Stimulated activated CD4-positive, alpha-beta T cell treated with anti-CD3 and anti-CD28 coated beads, Interleukin-1b, Interleukin-23, amount 100 ng/mL, for 1 hour (primary cell): ENCODE results near the gene JPT2.
A peak's percentile ranks its signal among the peaks of the same experiment; 100 is the strongest.
"Not testable (repeated sequence)": the region's sequence is repeated elsewhere in the genome, so short reads cannot be mapped to it uniquely, and the experiment has no call there.

Experiments
- DNase-seq, 2 donors: peaks; one replicate each; pipeline ENCODE4 v3.0.0-alpha.2; 2020; ENCODE audit warnings: low read depth in 2 of 2

The JPT2 gene

DNA sequence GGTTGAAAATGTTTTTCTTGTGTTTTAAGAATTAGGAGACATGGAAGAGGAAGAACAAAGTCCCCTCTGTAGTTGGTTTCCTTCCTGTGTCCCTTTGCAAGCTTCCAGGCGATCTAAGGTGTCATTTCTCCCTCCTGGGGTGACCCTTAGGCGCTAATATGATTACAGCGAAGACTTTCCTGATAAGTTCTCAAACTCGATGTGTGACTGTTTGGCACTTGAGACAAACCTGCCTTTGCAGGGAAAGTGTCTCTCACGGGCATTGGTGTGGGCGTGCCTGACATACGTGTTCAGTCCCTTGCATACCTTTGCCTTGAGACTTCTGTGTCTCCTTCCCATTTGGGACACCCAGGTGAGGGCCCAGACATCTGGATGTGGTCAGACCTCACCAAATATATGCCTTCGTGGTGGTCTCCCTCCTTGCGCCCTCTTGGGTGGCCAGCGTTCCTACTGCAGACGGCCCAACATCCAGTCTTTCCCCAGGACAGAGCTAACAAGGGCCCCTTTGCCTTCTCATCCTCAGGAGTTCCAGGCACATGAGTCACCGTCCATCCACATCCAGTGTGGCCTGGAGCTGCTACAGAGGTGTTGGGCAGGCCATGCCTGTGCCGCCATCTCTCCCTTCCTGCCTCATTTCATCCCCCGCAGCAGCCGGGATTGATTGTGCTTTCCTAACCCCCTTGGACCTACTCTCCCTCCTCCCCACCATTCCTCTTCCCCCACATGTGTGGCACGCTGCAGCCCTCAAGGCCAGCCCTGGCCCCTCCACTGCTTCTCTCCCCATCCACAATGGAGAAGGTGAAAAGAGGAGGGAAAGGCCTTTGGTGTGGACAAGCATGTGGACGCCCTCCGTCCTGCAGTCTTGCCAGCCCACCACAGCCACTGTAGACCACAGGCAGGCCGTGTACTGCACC lies 3.1 kb upstream of the JPT2 start:
- no peak for DNase-seq

DNA sequence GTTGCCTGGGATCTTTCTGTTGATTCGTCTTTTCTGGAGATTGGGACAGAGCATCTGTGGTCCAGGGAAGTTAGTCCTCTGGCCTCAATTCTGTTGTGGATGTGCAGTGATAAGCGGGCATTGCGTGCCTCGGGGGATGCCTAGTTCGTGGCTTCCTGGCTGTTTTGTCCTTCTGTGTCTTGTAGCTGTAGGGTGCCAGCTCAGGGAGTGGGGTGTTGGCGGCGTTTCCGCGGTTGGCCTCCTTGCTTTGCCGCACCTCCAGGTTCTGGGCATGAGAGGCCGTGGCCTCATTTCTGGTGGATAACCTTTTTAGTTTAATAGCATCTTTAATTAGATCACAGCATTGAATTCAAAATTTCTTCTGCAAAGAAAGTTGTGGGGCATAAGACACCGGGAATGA lies 1.4 kb upstream of the JPT2 start:
- no peak for DNase-seq

DNA sequence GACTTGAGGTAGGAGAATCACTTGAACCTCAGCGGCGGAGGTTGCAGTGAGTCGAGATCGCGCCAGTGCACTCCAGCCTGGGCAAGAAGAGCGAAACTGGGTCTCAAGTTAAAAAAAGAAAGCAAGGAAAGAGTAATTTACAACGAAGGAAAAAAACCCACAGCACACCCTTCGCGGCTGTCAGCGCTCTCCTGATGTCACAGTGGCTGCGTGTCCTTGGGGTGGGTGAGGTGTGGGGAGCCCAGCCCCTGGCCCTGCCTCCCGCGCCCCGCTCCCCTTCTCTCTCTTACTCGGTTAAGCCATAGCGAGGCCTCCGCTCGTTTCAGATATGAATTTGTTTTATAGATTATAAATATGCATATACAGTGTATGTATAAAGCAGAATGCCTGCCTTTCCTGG lies 740 bp upstream of the JPT2 start:
- DNase-seq, result no peak

DNA sequence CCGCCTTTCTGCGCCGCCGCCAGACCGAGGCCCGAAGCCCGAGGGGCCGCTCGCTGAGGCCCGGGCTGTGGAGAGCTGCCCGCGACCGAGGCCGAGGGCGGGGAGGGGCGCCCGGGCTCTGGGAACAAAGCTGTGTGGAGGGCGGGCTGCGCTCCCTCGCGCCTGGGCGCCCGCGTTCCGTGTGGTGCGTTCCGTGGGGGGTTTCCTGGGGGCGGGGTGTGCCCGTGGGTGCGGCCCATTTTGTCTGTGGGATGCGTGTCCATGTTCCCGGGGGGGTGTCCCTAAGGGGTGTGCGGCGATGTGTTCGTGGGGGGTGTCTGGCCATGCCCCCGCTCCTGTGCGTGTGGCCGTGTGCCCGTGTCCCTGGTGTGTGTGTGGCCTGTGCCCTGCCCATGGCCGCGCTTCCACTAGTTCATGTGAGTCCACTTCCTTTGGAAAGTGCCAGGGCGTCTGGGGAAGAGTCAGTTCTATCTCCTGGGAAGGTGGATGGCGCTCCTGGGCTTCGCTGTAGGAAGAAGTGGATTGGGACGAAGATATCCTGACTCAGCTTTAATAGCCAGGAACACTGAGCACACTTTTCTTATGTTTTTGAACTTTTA lies 520 bp downstream of the JPT2 start:
- peak; percentile 14 to 36 for DNase-seq

DNA sequence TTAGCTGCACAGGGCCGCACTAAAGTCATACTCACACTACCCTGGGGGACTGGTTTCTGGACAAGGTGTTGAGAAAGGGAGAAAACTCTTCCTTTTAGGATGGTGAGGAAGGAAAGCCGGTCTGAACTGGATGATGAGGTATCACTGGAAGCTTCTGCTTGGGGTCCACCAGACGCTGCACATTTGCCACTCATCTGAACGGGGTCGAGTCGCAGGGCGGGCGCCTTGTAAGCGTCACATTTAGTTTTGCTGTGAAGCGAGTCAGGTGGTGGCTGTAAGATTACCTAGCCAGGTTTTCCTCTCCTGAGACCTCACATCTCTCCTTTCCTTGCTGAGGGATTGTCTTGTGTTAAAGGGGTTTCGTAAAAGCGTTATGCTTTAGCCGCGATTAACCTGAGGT lies 2.3 kb downstream of the JPT2 start:
- no peak for DNase-seq

DNA sequence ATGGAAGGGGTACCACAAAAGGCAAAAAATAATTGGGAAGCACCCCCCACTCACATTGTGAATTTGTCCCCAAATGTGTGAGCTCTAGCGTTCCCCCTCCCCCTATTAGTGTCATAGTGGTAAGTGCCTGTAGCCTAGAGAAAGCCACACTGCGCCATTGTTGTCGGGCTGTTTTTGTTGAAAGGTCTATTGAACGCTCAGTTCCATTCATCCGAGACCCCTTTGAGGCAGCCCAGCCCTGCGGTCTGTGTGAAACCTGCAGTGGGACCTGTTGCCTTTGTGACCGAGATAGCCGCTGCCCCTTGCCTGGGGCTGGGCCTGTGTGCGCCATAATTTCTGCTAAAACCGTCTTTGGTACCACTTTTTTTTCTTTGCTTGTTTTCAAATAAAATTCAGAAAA lies 3.0 kb downstream of the JPT2 start:
- no peak for DNase-seq

DNA sequence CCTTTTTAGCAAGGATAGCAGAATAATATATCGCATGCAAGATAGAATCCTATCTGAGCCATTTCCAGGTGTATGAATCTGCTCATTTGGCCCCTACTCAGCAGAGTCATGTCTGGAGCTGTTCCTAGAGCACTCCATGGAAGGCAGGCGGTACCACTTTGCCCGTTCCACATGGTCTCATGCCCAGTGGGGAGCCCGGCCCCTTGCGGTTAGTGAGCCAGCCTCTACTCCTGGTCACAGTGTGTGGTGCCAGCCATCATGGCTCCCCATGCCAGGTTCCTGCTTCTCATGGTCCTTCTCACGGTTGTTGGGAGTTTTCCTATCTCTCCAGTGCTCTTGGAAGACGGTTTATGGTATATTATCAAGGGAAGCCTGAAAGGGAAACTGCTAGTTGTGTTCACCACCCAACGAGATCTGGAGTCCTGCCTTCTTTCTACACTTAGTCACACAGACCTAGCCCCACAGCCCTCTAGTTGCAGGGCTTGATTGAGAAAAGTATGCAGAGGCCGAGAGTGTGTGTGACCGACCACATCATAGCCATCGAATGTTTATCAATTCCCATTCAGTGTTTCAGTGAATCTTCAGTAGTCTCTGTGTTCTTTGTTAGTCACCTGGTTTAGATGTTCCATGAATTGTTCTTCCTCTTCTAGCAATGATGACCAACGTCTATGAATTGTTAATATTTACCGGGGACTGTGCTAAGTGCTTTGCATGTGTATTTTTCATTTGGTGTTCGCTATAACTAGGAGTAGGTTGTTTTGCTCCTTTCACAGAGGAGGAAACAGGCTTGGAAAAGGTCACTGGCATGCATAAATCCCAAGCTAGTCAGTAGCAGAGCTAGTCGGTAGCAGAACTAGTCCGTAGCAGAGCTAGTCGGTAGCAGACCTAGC lies 9.6 kb downstream of the JPT2 start:
- DNase-seq, result no peak

DNA sequence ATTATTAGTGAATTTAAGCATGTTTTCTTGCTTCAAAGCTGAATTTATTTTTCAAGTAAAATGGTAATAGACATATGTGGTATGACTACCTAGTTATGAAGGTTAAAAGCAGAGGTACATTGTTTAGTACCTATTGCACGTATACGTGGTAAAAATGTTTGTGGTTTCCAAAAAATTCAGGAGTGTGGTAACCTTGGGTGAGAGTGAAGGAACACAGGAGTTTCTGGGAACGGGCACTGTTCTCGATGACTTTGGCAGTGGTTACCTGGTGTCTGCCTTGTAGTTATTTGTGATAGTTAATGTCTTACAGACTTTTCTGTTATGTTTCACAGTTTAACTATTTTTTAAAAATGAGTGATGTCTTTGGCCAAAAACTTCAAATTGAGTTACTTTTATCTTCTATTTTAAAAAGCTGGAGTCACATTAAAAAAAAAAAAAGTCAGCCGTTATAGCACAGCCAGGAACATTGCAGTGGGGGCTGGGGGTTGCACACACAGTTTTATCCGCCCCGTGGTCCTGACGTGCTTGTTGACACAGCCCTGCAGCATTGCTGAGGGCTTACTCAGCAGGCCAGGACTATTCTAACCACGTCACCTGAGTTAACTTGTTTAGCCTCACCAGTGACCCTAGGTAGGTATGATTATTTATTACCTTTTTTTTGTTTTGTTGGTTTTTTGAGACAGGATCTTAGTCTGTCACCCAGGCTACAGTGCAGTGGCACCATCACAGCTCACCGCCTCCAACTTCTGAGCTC lies 10.9 kb downstream of the JPT2 start:
- no peak for DNase-seq

DNA sequence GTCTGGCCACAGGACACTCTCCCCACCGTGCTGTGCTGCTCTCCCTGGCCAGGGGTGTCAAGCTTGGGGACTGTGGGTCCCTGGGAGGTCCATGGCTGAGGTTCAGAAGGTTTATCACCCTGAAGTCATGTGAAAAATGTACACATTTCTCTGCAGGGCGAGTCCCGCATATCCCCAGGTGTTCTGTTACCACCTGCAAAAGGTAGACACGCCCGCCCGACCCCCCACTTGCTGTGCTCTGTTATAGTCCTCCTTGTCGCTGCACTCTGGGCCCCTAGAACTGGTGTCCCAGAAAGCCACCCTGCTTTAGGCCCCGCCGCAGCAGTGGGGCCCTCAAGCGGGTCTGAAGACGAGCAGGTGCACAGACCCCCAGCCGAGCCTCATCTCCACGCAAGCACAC lies 11.8 kb downstream of the JPT2 start:
- no peak for DNase-seq

DNA sequence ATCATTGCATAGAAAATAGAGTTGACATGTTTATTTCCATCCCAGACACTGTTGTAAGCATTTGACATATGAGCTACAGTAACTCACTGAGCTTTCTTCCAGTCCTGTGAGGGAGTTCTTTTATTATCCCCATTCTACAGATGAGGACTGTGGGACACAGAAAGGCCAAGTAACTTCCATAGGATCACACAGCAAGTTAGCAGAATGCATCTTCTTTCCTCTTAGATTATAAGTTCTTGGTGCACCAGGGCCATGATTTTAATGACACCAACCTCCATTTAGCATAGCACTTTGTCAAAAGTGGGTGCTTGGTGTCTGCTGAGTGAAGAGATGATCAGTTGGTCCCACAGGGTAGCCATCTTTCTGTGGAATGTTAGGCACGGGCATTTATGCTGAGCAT lies 12.7 kb downstream of the JPT2 start:
- DNase-seq, result no peak

DNA sequence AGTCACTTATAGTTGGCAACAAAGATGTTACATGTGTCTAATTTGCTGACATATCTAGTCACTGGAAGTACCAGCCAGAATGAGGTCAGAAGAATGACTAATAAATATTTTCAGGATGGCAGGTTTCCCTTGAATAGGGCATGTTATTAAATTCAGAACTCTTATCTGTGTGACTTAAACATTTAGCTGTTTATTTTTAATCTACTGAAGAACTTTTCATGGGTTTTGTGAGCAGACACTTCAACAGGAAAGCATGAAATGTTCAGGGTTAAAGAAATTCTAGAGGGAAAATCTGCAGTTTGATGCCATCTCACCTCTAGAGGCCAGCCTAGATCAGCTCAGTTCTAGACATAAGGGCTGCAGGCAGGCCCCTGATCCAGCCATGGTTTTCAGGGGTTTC lies 13.2 kb downstream of the JPT2 start:
- DNase-seq, result no peak

DNA sequence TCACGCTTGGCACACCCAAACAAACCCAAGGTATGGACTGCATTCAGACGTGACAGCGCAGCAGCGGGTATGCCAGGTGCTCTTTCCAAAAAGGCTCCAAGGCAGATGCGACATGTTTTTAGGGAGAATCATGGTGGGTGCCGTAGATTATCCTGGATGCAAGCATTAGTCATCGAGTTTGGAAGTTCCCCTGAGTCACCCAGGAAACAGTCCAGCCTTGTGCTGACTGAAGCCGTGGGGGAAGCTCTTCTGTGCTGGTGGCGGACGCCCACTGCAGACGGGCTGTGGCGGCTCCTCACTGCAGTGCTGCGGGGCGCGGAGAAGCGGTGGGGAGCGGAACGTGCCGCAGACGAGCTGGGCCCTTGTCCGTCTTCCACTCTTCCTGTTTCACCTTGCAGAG lies 13.9 kb downstream of the JPT2 start:
- no peak for DNase-seq

DNA sequence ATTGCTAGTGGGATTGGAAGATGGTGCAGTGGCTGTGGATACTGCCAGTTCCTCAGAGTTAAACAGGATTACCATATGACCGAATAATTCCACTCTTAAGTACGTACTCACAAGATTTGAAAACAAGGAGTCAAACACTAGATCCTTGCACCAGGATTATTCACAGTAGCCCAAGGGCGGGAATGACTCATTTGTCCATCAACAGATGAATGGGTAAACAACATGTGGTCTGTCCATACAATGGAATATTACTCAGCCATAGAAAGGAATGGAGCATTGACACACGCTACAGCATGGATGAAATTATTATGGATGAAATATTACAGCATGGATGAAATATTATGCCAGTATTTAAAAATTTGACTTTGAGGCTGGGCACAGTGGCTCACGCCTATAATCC lies 18.8 kb downstream of the JPT2 start:
- DNase-seq, result no peak

DNA sequence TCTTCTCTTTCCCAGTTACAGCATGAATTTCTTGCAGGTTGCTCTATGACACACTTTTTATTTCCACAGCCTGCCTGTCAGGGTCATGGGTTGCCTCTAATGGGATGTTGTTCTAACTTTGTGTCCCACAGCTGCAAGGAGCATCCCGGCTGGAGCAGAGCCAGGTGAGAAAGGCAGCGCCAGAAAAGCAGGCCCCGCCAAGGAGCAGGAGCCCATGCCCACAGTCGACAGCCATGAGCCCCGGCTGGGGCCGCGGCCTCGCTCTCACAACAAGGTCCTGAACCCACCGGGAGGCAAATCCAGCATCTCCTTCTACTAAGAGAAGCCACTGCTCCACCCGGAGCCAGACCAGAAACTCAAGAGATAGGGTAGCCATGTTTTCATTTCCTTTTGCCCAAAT lies 20.6 kb downstream of the JPT2 start:
- DNase-seq, result no peak

DNA sequence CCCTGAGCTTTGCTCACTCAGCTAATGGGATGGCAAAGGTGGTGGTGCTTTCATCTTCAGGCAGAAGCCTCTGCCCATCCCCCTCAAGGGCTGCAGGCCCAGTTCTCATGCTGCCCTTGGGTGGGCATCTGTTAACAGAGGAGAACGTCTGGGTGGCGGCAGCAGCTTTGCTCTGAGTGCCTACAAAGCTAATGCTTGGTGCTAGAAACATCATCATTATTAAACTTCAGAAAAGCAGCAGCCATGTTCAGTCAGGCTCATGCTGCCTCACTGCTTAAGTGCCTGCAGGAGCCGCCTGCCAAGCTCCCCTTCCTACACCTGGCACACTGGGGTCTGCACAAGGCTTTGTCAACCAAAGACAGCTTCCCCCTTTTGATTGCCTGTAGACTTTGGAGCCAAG lies 22.2 kb downstream of the JPT2 start:
- DNase-seq, result no peak

DNA sequence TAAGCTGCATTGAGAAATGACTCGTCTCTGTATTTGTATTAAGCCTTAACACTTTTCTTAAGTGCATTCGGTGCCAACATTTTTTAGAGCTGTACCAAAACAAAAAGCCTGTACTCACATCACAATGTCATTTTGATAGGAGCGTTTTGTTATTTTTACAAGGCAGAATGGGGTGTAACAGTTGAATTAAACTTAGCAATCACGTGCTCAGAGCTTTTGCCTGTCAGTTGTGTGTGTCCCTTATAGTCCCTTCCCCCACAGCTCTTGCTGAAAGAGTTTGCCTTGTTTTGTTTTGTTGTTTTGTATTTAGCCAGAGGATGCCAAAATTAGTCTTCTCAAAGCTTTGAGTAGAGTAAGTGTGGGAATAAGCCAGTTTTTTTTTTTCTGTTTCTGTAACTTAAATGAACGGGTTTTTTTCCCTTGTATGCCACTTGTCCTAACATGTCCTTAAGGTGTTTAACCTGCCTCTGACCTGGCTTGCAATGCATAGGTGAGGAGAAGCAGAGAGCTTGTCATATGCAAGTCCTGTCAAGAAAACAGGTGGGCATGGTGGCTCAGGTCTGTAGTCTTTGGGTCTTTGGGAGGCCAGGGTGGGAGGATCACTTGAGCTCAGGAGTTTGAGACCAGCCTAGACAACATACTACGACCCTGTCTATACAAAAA lies 23.3 kb downstream of the JPT2 start:
- no peak for DNase-seq

DNA sequence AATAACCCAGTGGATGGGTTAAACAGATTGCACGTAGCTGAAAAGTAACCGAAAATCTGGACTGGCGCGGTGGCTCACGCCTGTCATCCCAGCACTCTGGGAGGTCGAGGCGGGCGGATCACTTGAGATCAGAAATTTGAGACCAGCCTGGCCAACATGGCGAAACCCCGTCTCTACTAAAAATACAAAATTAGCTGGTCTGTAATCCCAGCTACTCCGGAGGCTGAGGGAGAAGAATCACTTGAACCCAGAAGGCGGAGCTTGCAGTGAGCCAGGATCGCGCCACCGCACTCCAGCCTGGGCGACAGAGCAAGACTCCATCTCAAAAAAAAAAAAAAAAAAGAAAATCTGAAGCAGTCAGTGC lies 27.2 kb downstream of the JPT2 start:
- not testable (repeated sequence) for DNase-seq

DNA sequence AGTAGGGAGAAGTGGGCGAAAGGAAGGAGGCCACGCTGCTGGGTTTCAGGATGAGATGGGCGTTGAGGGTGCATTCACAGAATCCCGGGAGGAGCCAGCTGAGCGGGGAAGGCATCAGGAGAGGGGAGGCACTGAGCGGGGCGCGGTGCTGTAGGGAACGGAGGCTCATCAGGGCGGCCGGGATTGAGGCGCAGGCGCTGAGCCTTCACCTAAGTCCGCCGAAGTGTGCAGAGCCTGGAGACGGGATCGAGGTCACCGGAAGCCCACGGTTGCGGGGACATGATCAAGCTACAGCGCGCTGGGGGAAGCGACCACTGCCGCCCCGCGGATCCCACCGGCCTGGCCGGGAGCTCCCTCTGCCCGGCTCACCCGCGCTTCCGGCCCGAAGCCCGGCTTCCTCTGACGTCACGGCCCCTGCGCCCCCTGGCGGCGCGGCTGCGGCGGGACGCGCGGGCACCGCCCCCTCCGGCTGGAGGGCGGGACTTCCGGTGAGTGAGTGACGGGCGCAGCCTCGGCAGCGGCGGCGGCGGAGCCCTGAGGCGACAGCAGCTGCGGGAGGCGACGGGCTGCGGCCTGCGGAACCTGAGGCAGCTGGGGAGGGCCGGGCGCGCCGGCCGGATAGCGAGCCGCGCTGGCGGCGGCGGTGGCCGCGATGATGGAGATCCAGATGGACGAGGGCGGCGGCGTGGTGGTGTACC lies 27.8 kb downstream of the JPT2 start, which contains the start of gene MAPK8IP3:
MAPK8IP3 (plus strand) TSS at position 508 of the 698 bp plus-strand sequence; CDS start at position 653, 145 bp downstream.
- DNase-seq, result peak; percentile 87 to 97

DNA sequence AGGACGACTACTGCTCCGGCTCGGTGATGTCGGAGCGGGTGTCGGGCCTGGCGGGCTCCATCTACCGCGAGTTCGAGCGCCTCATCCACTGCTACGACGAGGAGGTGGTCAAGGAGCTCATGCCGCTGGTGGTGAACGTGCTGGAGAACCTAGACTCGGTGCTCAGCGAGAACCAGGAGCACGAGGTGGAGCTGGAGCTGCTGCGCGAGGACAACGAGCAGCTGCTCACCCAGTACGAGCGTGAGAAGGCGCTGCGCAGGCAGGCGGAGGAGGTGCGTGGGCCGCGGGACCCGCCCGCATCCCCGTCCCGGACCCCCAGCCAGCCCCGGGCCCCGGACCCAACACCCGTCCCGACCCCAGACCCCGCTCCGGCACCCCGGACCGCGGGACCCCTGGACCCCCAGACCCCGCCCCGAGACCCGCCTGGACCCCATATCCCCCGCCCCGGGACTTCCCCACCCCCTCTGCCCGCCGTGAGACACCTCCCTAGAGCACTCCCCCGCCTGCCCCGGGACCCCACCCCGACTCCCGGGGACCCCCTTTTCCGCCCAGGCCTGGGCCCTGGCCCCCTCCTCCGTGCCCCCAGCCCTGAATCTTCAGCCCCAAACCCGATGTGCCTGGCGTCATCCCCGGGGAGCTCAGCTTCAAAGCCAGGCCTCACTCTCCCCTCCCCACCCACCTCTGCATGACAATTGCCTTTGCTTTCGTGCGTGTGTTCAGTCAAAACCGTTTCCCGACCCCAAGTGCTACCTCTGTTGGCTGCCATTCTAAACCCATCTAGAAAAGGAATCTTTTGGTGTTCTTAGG lies 28.5 kb downstream of the JPT2 start:
- DNase-seq, result peak in 1 of 2 donors; percentile 21
